Measurements from ENCODE around the gene GNAO1.

DNA sequence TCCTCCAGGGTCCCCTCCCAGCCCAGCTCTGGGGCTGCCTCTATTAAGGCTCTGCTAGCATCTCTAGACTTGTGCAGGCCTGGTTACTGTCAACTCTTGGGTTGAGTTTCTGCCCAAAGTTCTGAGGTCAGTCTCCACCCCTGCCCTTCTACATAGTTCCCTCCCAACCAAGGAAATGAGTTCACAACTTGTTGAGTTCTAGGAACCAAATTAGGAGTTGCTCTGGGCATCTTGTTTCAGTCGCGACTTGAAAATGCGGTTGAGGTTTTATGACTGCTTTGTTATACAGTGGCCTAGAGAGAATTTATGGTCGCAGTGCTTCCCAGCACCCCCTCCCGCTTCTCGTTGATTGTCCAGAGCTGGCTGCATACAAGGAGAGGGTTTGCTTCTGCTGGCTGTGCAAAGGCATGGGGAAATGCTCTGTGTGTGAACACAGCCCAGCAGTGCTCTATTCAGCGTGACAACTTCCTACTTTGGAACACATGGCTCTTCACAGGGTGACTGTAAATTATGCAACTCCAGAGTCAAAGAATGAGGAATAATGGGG is 20.2 kb downstream of the GNAO1 start:
- TF ChIP-seq, protein P1, sequence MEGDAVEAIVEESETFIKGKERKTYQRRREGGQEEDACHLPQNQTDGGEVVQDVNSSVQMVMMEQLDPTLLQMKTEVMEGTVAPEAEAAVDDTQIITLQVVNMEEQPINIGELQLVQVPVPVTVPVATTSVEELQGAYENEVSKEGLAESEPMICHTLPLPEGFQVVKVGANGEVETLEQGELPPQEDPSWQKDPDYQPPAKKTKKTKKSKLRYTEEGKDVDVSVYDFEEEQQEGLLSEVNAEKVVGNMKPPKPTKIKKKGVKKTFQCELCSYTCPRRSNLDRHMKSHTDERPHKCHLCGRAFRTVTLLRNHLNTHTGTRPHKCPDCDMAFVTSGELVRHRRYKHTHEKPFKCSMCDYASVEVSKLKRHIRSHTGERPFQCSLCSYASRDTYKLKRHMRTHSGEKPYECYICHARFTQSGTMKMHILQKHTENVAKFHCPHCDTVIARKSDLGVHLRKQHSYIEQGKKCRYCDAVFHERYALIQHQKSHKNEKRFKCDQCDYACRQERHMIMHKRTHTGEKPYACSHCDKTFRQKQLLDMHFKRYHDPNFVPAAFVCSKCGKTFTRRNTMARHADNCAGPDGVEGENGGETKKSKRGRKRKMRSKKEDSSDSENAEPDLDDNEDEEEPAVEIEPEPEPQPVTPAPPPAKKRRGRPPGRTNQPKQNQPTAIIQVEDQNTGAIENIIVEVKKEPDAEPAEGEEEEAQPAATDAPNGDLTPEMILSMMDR (optimal IDR thresholded peaks at IDR 0.05 in 1 of 3, IDR thresholded peaks at IDR 0.05 in 1 of 3, conservative IDR thresholded peaks at IDR 0.05 in 1 of 3; ENCODE audit: extremely low read depth in 1 of 3, insufficient read depth in 2 of 3, low read length in 3 of 3) = no peak
- no peak for TF ChIP-seq EZH2 (IDR thresholded peaks at IDR 0.05; ENCODE audit: low read length)

All from keratinocyte (primary cell).